GM23248 (cell line): ENCODE data around the gene DAB1.

Experiments used
- EZH2 ChIP-seq: fragments of 200-600 bp; sonication (generic); IDR thresholded peaks from 2 replicates; pipeline ENCODE4 v1.6.1; 2018; ENCODE audit warnings: antibody characterized with exemption, mild to moderate bottlenecking; ENCODE audit not compliant: insufficient read depth, poor library complexity, severe bottlenecking
- EZH2phosphoT487 ChIP-seq: fragments of 200-600 bp; sonication (generic); IDR thresholded peaks from 2 replicates; pipeline ENCODE4 v1.6.1; 2018; ENCODE audit warnings: antibody characterized with exemption, moderate library complexity, mild to moderate bottlenecking, low read depth; ENCODE audit not compliant: insufficient read depth

DNA sequence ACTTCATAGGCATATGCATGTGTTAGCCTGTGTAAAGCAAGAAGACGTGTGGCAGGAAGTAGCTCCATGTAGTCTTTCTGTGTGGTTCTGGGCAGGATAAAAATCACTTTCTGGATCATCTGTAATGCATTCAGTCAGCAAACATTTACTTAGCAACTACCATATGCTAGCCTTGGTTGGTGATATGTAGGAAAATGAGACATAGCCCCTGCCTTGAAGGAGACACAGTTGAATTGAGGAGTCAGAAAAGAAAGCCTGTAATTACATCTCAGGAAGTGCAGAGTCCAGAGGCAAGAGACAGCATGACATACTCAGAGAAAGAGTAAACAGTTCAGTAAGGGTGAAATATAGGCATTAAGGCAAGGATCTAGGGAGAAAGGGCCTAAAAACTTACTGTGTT is 38.5 kb downstream of the DAB1 start:
- TF ChIP-seq EZH2 (no peak), EZH2phosphoT487 (no peak)
